Measurements from ENCODE around the gene TREML1. TPM values are rescaled to one million over a fixed set of nuclear protein-coding genes. Genes with fewer than 3 reads are reported as not detected.

Gene TREML1
- total and polyA plus RNA-seq, 2 of the 8 experiments (the other 6 are each of a cell fraction or from before 2014, with no cell fraction given), result 0.08 TPM; not detected in 1

GRCh38 chr6:41120058-41120457 is 34.1 kb downstream of the TREML1 start:
- Histone ChIP-seq H4K5ac (ENCODE audit: insufficient read length, low read depth, low read length) (no peak overlapping the region), H2BK20ac (ENCODE audit: low read length) (no peak overlapping the region), H2BK5ac (ENCODE audit: low read depth, low read length) (no peak overlapping the region), H3K9ac (replicated peaks in 1 of 4; ENCODE audit: extremely low read depth in 1 of 4, low read depth in 3 of 4, low read length in 3 of 4) (no peak overlapping the region), H3K56ac (replicated peaks; ENCODE audit: insufficient read length, low read depth, low read length) (no peak overlapping the region), H3K9me3 (ENCODE audit: insufficient read depth in 2 of 2, low read depth in 1 of 2, low read length in 1 of 2) (no peaks in the 10 kb centered on the region), H3K23ac (ENCODE audit: insufficient read length) (no peak overlapping the region), H3K4me3 (ENCODE audit: extremely low read depth in 1 of 4, insufficient read depth in 2 of 4, low read depth in 3 of 4, low read length in 4 of 4) (no peak overlapping the region), H4K20me1 (replicated peaks in 1 of 2; ENCODE audit: control insufficient read depth in 1 of 2, insufficient read depth in 2 of 2, low read length in 2 of 2) (no peaks in the 10 kb centered on the region), H3K4ac (replicated peaks; ENCODE audit: insufficient read length, low read depth, low read length) (no peak overlapping the region), H2AFZ (ENCODE audit: low read length) (no peak overlapping the region), H3K36me3 (ENCODE audit: control insufficient read depth in 2 of 4, insufficient read depth in 4 of 4, low read length in 3 of 4) (no peaks in the 10 kb centered on the region; a peak in 1 of 8 replicates), H2AK5ac (ENCODE audit: low read depth, low read length) (no peak overlapping the region), H3K79me2 (ENCODE audit: control insufficient read depth in 1 of 2, insufficient read depth in 2 of 2, low read length in 2 of 2) (no peaks in the 10 kb centered on the region), H2BK12ac (ENCODE audit: low read depth, low read length) (no peak overlapping the region), H3K79me1 (ENCODE audit: low read depth, low read length) (no peaks in the 10 kb centered on the region), H4K91ac (replicated peaks; ENCODE audit: insufficient read length, low read length) (no peak overlapping the region), H4K8ac (ENCODE audit: extremely low read depth, insufficient read depth, low read length) (no peak overlapping the region), H3K18ac (ENCODE audit: extremely low read depth, low read length) (no peak overlapping the region), H3K27ac (ENCODE audit: low read depth, low read length) (no peak overlapping the region), H3K4me2 (ENCODE audit: insufficient read depth in 1 of 2, low read depth in 2 of 2, low read length in 2 of 2) (no peak overlapping the region), H3K14ac (ENCODE audit: insufficient read length) (no peak overlapping the region), H3K4me1 (replicated peaks in 1 of 4; ENCODE audit: control insufficient read depth in 3 of 4, insufficient read depth in 4 of 4, low read length in 3 of 4) (no peaks in the 10 kb centered on the region), H2BK120ac (replicated peaks; ENCODE audit: low read depth, low read length) (no peak overlapping the region), H2BK15ac (ENCODE audit: low read length) (no peak overlapping the region), H3K27me3 (replicated peaks in 1 of 4; ENCODE audit: control insufficient read depth in 3 of 4, extremely low read depth in 1 of 4, insufficient read depth in 3 of 4, low read length in 3 of 4) (no peaks in the 10 kb centered on the region), H3K23me2 (ENCODE audit: low read depth, low read length) (no peaks in the 10 kb centered on the region)
- FAIRE-seq (no peak), DNase-seq (ENCODE audit: low read depth in 1 of 2, low spot score in 2 of 2) (no peak)
- WGBS, 2 experiments (ENCODE audit: extremely low coverage in 1 of 2, insufficient coverage in 1 of 2, insufficient read length in 1 of 2, insufficient replicate concordance in 2 of 2, low coverage in 1 of 2, low lambda C conversion rate in 2 of 2, missing lambda C conversion rate in 1 of 2), result 83% methylated on average over 1 of the region's 1 CpG; no CpG with 5 or more reads in 1 of the 2 experiments
- CTCF ChIA-PET (ENCODE audit: partially characterized antibody), result interaction anchor here (0.6 to 0.8 kb wide), 2 partner anchors 63 to 72 kb away, joined by 3 read pairs; no protein-coding TSS in a partner anchor
- POLR2A ChIA-PET (ENCODE audit: partially characterized antibody), result no interaction called here
- TF ChIP-seq EP300 (IDR thresholded peaks at IDR 0.05; ENCODE audit: borderline replicate concordance in 1 of 2, low read depth in 2 of 2, low read length in 2 of 2) (no peak), GTF2F1 (IDR thresholded peaks at IDR 0.05; ENCODE audit: borderline replicate concordance, low read depth, low read length) (no peak), USF2 (IDR thresholded peaks at IDR 0.05; ENCODE audit: low read length) (no peak), ZNF274 (IDR thresholded peaks at IDR 0.05; ENCODE audit: borderline replicate concordance, extremely low read depth, low read length) (no peak), NRF1 (IDR thresholded peaks at IDR 0.05; ENCODE audit: low read depth, low read length) (no peak), SIRT6 (IDR thresholded peaks at IDR 0.05; ENCODE audit: low read length) (no peak), GABPA (IDR thresholded peaks at IDR 0.05; ENCODE audit: borderline replicate concordance, insufficient read depth, low read length) (no peak), NANOG (IDR thresholded peaks at IDR 0.05; ENCODE audit: insufficient read depth, low read depth, low read length, poor library complexity, severe bottlenecking) (no peak)
- TF ChIP-seq, protein P1, sequence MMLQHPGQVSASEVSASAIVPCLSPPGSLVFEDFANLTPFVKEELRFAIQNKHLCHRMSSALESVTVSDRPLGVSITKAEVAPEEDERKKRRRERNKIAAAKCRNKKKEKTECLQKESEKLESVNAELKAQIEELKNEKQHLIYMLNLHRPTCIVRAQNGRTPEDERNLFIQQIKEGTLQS (IDR thresholded peaks at IDR 0.05; ENCODE audit: insufficient read depth, low read depth, low read length), result no peak
